GM21825 (cell line): Measurements from ENCODE around the gene GARS1.
"Not testable (repeated sequence)": the region's sequence is repeated elsewhere in the genome, so short reads cannot be mapped to it uniquely, and the experiment has no call there.

Source experiments
- ATAC-seq: cut with Tn5 transposase; IDR thresholded peaks from one replicate; pipeline ENCODE4 v1.9.1; 2021; ENCODE audit warnings: mild to moderate bottlenecking, moderate library complexity; ENCODE audit not compliant: unreplicated experiment

Gene GARS1

GRCh38 chr7:30618080-30618676 is 23.5 kb downstream of the GARS1 start:
- no peak for ATAC-seq

- no peak for ATAC-seq
Measured at GRCh38 chr7:30618961-30619360, 24.3 kb downstream of the GARS1 start.

- ATAC-seq, result no peak
Measured at GRCh38 chr7:30625283-30625682, 30.6 kb downstream of the GARS1 start.

GRCh38 chr7:30627026-30627425 is 32.3 kb downstream of the GARS1 start:
- no peak for ATAC-seq

- ATAC-seq, result no peak
Measured at GRCh38 chr7:30630986-30631385, 36.3 kb downstream of the GARS1 start.

- no peak for ATAC-seq
Measured at GRCh38 chr7:30633223-30633622, 38.5 kb downstream of the GARS1 start.

- ATAC-seq, result no peak
Measured at GRCh38 chr7:30634193-30634626, 39.5 kb downstream of the GARS1 start.

GRCh38 chr7:30634634-30635201 is 40.0 kb downstream of the GARS1 start:
- ATAC-seq, result no peak

GRCh38 chr7:30635798-30636197 is 41.1 kb downstream of the GARS1 start:
- no peak for ATAC-seq

- ATAC-seq, result not testable (repeated sequence)
Measured at GRCh38 chr7:30642322-30642721, 47.6 kb downstream of the GARS1 start.

- ATAC-seq, result no peak
Measured at GRCh38 chr7:30642789-30643188, 48.1 kb downstream of the GARS1 start.

- ATAC-seq, result no peak
Measured at GRCh38 chr7:30644286-30644955, 49.7 kb downstream of the GARS1 start.

- ATAC-seq, result no peak
Measured at GRCh38 chr7:30645661-30646060, 51.0 kb downstream of the GARS1 start.

- ATAC-seq, result no peak
Measured at GRCh38 chr7:30646154-30646553, 51.5 kb downstream of the GARS1 start.

GRCh38 chr7:30647589-30648364 is 53.1 kb downstream of the GARS1 start:
- no peak for ATAC-seq

- no peak for ATAC-seq
Measured at GRCh38 chr7:30648744-30649540, 54.3 kb downstream of the GARS1 start.

GRCh38 chr7:30649717-30650420 is 55.2 kb downstream of the GARS1 start:
- no peak for ATAC-seq

- no peak for ATAC-seq
Measured at GRCh38 chr7:30650421-30650808, 55.7 kb downstream of the GARS1 start.

GRCh38 chr7:30652132-30652531 is 57.5 kb downstream of the GARS1 start:
- no peak for ATAC-seq
